Myocyte (in vitro differentiated cells): ENCODE data around the gene TMC5. TPM values are rescaled to one million over a fixed set of nuclear protein-coding genes. Genes with fewer than 3 reads are reported as not detected.
"Not testable (repeated sequence)": the region's sequence is repeated elsewhere in the genome, so short reads cannot be mapped to it uniquely, and the experiment has no call there.

Experiments
- DNase-seq: peaks from one replicate; pipeline ENCODE4 v3.0.0-alpha.2; 2012; ENCODE audit warnings: low read depth
- total RNA-seq: library from RNA; depleted of rRNA; stranded (reverse); fragments of >200 nt; gene quantifications from 2 replicates; pipeline ENCODE4 v1.2.3, GENCODE V29; 2014

TMC5 gene
- total RNA-seq, 1 donor from 2014 or later = not detected

GRCh38 chr16:19397373-19397772 lies 20.3 kb upstream of the TMC5 start:
- DNase-seq = not testable (repeated sequence)

GRCh38 chr16:19400711-19401110 lies 17.0 kb upstream of the TMC5 start:
- no peak for DNase-seq

- DNase-seq = no peak
Observed at GRCh38 chr16:19406891-19407491, 10.7 kb upstream of the TMC5 start.

GRCh38 chr16:19410435-19411171 lies 7.1 kb upstream of the TMC5 start:
- DNase-seq = no peak

- no peak for DNase-seq
Observed at GRCh38 chr16:19411298-19411697, 6.4 kb upstream of the TMC5 start.

- not testable (repeated sequence) for DNase-seq
Observed at GRCh38 chr16:19412055-19412454, 5.6 kb upstream of the TMC5 start.

GRCh38 chr16:19415461-19415860 lies 2.2 kb upstream of the TMC5 start:
- DNase-seq = no peak

GRCh38 chr16:19415918-19416317 lies 1.8 kb upstream of the TMC5 start:
- DNase-seq = no peak

- DNase-seq = no peak
Observed at GRCh38 chr16:19418200-19418599, 517 bp downstream of the TMC5 start.

GRCh38 chr16:19419698-19420075 lies 2.0 kb downstream of the TMC5 start:
- no peak for DNase-seq

- DNase-seq = no peak
Observed at GRCh38 chr16:19424478-19424877, 6.8 kb downstream of the TMC5 start.

- DNase-seq = no peak
Observed at GRCh38 chr16:19430345-19430744, 12.7 kb downstream of the TMC5 start.

GRCh38 chr16:19431636-19432340 lies 14.1 kb downstream of the TMC5 start:
- DNase-seq = no peak

GRCh38 chr16:19432429-19432828 lies 14.7 kb downstream of the TMC5 start:
- no peak for DNase-seq

GRCh38 chr16:19434584-19434983 lies 16.9 kb downstream of the TMC5 start:
- DNase-seq = no peak

GRCh38 chr16:19436540-19436939 lies 18.9 kb downstream of the TMC5 start:
- DNase-seq = no peak

- DNase-seq = no peak
Observed at GRCh38 chr16:19437280-19437679, 19.6 kb downstream of the TMC5 start.

GRCh38 chr16:19438739-19439138 lies 21.1 kb downstream of the TMC5 start:
- no peak for DNase-seq

- DNase-seq = no peak
Observed at GRCh38 chr16:19439483-19439882, 21.8 kb downstream of the TMC5 start.

GRCh38 chr16:19443659-19444058 lies 26.0 kb downstream of the TMC5 start:
- DNase-seq = no peak

- no peak for DNase-seq
Observed at GRCh38 chr16:19446300-19446846, 28.7 kb downstream of the TMC5 start.

- no peak for DNase-seq
Observed at GRCh38 chr16:19446886-19447285, 29.2 kb downstream of the TMC5 start.
